SK-N-SH (cell line): Measurements from ENCODE around the gene QSOX2. TPM values are rescaled to one million over a fixed set of nuclear protein-coding genes. Genes with fewer than 3 reads are reported as not detected.

ENCODE experiments used
- CTCF ChIA-PET: fragments of 300-600, 350-600 bp; formaldehyde crosslinking; extraction: SDS; loops from one replicate; lab custom pipeline; 2021; lab: Yijun Ruan, JAX
- POLR2A ChIA-PET: fragments of 350-600 bp; sonication (Branson Sonifier 250); formaldehyde crosslinking; extraction: SDS; loops from one replicate; lab custom pipeline; 2020; ENCODE audit warnings: antibody characterized with exemption, inconsistent platforms; lab: Yijun Ruan, JAX
- DNase-seq: peaks from one replicate; pipeline ENCODE4 v3.0.0; 2012
- H2AFZ ChIP-seq: fragments of 200-600 bp; sonication (generic); 2 replicates; pipeline ENCODE4 v1.8.1; 2016; ENCODE audit warnings: antibody characterized with exemption, mild to moderate bottlenecking, low read depth
- H3F3A ChIP-seq: fragments of 200-600 bp; sonication (generic); replicated peaks from 2 replicates; pipeline ENCODE3; 2016; ENCODE audit warnings: antibody characterized with exemption, mild to moderate bottlenecking; ENCODE audit not compliant: insufficient read depth
- H3K27ac ChIP-seq, 2 experiments: fragments of 200-500 bp in 1 of 2; fragments of 200-600 bp in 1 of 2; sonication (Bioruptor generic) in 1 of 2; sonication (generic), shearing (Covaris generic) in 1 of 2; 2 replicates each; pipeline versions ENCODE4 v1.5.1 to v1.6.1; 2014 to 2016; ENCODE audit warnings: low read depth in 2 of 2, inconsistent platforms in 1 of 2, low read length in 1 of 2, mild to moderate bottlenecking in 1 of 2, mixed read lengths in 1 of 2
- H3K27me3 ChIP-seq: fragments of 200-600 bp; sonication (generic), shearing (Covaris generic); 2 replicates; pipeline ENCODE4 v1.6.1; 2016; ENCODE audit warnings: mixed run types; ENCODE audit not compliant: insufficient read depth
- H3K36me3 ChIP-seq, 2 experiments: fragments of 200-500 bp in 1 of 2; fragments of 200-600 bp in 1 of 2; sonication (Bioruptor generic) in 1 of 2; sonication (generic) in 1 of 2; replicated peaks in 1 of 2; 2 replicates each; pipeline versions ENCODE3 to v1.5.1; 2014 to 2016; ENCODE audit warnings: low read length in 1 of 2, mild to moderate bottlenecking in 1 of 2; ENCODE audit not compliant: insufficient read depth in 2 of 2, control insufficient read depth in 1 of 2
- H3K4me1 ChIP-seq, 2 experiments: fragments of 200-500 bp in 1 of 2; fragments of 200-600 bp in 1 of 2; sonication (Bioruptor generic) in 1 of 2; sonication (generic), shearing (Covaris generic) in 1 of 2; 2 replicates each; pipeline versions ENCODE4 v1.5.1 to v1.6.1; 2014 to 2016; ENCODE audit warnings: low read depth in 1 of 2, low read length in 1 of 2, mixed run types in 1 of 2; ENCODE audit not compliant: insufficient read depth in 2 of 2, control insufficient read depth in 1 of 2
- H3K4me2 ChIP-seq: fragments of 200-600 bp; sonication (generic), shearing (Covaris generic); 2 replicates; pipeline ENCODE4 v1.6.1; 2017; ENCODE audit warnings: mixed run types
- H3K4me3 ChIP-seq, 2 experiments: fragments of 200-500 bp in 1 of 2; fragments of 200-600 bp in 1 of 2; sonication (Bioruptor generic) in 1 of 2; sonication (generic), shearing (Covaris generic) in 1 of 2; 2 replicates each; pipeline versions ENCODE4 v1.5.1 to v1.8.1; 2014 to 2016; ENCODE audit warnings: low read depth in 2 of 2, inconsistent platforms in 1 of 2, low read length in 1 of 2, mild to moderate bottlenecking in 1 of 2, mixed read lengths in 1 of 2, moderate library complexity in 1 of 2
- H3K79me2 ChIP-seq: fragments of 200-600 bp; sonication (generic); 2 replicates; pipeline ENCODE4 v1.8.1; 2017; ENCODE audit warnings: mild to moderate bottlenecking; ENCODE audit not compliant: insufficient read depth
- H3K9ac ChIP-seq: fragments of 200-600 bp; sonication (generic); 2 replicates; pipeline ENCODE4 v1.6.1; 2017; ENCODE audit warnings: mixed run types
- H3K9me2 ChIP-seq: fragments of 200-600 bp; sonication (generic); 2 replicates; pipeline ENCODE4 v1.6.1; 2017; ENCODE audit warnings: mixed run types
- H3K9me3 ChIP-seq: fragments of 200-600 bp; sonication (generic); 2 replicates; pipeline ENCODE4 v1.6.1; 2017; ENCODE audit warnings: mixed run types, mild to moderate bottlenecking, moderate library complexity
- H4K20me1 ChIP-seq: fragments of 200-600 bp; sonication (generic); 2 replicates; pipeline ENCODE4 v1.6.1; 2017; ENCODE audit warnings: mild to moderate bottlenecking, mixed run types; ENCODE audit not compliant: insufficient read depth
- CHD2 ChIP-seq: fragments of 150-350 bp; IDR thresholded peaks from 2 replicates; pipeline ENCODE4 v1.6.1; 2018; ENCODE audit warnings: low read length; ENCODE audit not compliant: partially characterized antibody
- EZH2phosphoT487 ChIP-seq: fragments of 200-600 bp; sonication (generic); IDR thresholded peaks from 2 replicates; pipeline ENCODE4 v1.6.1; 2017; ENCODE audit warnings: low read depth, mixed run types, mild to moderate bottlenecking, antibody characterized with exemption, moderate library complexity, borderline replicate concordance
- FOXJ3 ChIP-seq: sonication (generic); formaldehyde crosslinking; IDR thresholded peaks from 2 replicates; pipeline ENCODE4 v1.5.1; 2020; ENCODE audit warnings: mild to moderate bottlenecking, missing genetic modification reagents
- JUND ChIP-seq: IDR thresholded peaks from 2 replicates; pipeline ENCODE4 v1.4.0; 2012
- MAX ChIP-seq: IDR thresholded peaks from 2 replicates; pipeline ENCODE4 v1.4.0; 2012; ENCODE audit warnings: low read depth
- MXI1 ChIP-seq: IDR thresholded peaks from 2 replicates; pipeline ENCODE4 v1.6.1; 2012; ENCODE audit warnings: mild to moderate bottlenecking, low read depth, low read length, improper control_type of control experiment
- NFIC ChIP-seq: IDR thresholded peaks from 2 replicates; pipeline ENCODE4 v1.4.0; 2012; ENCODE audit warnings: borderline replicate concordance
- POLR2AphosphoS5 ChIP-seq: IDR thresholded peaks from 2 replicates; pipeline ENCODE4 v1.6.1; 2012; ENCODE audit warnings: low read depth, low read length
- REST ChIP-seq: IDR thresholded peaks from 2 replicates; pipeline ENCODE4 v1.6.1; 2012; ENCODE audit warnings: mild to moderate bottlenecking, low read depth, low read length, moderate library complexity
- RFX5 ChIP-seq: IDR thresholded peaks from 2 replicates; pipeline ENCODE4 v1.6.1; 2012; ENCODE audit warnings: mild to moderate bottlenecking, improper control_type of control experiment, low read length
- SIN3A ChIP-seq: IDR thresholded peaks from 2 replicates; pipeline ENCODE4 v1.6.1; 2012; ENCODE audit warnings: low read depth, mild to moderate bottlenecking, low read length, moderate library complexity, borderline replicate concordance
- TEAD4 ChIP-seq: IDR thresholded peaks from 2 replicates; pipeline ENCODE4 v1.4.0; 2012; ENCODE audit warnings: mild to moderate bottlenecking, borderline replicate concordance; ENCODE audit not compliant: insufficient read depth
- WGBS: methylation state at CpG from one replicate; pipeline ENCODE4 v1.1.6; 2017; ENCODE audit warnings: low lambda C conversion rate; 5-methylcytosine and 5-hydroxymethylcytosine counted together
- polyA plus RNA-seq, 3 experiments: library from polyadenylated mRNA; depleted of rRNA; stranded (reverse); fragments of >200 nt; gene quantifications; 2 replicates each; pipeline ENCODE4 v1.2.3, GENCODE V29; 2012
- TF ChIP-seq, protein P1 (sequence below): fragments of 200-600 bp; sonication (generic); IDR thresholded peaks from 2 replicates; pipeline ENCODE4 v1.6.1; 2017; ENCODE audit warnings: antibody characterized with exemption, mild to moderate bottlenecking, moderate library complexity
- TF ChIP-seq, protein P2 (sequence below): fragments of 150-350 bp; IDR thresholded peaks from 2 replicates; pipeline ENCODE4 v1.6.1; 2017; ENCODE audit warnings: antibody characterized with exemption, low read length, low read depth, borderline replicate concordance
- TF ChIP-seq, protein P3 (sequence below): IDR thresholded peaks from 2 replicates; pipeline ENCODE4 v1.4.0; 2012; ENCODE audit warnings: low read depth, borderline replicate concordance
- TF ChIP-seq, protein P4 (sequence below): IDR thresholded peaks from 2 replicates; pipeline ENCODE4 v1.4.0; 2012; ENCODE audit warnings: low read depth, borderline replicate concordance

Gene QSOX2
- polyA plus RNA-seq, 1 of the 3 experiments (the other 2 are of a cell fraction) = 26.6 TPM

DNA sequence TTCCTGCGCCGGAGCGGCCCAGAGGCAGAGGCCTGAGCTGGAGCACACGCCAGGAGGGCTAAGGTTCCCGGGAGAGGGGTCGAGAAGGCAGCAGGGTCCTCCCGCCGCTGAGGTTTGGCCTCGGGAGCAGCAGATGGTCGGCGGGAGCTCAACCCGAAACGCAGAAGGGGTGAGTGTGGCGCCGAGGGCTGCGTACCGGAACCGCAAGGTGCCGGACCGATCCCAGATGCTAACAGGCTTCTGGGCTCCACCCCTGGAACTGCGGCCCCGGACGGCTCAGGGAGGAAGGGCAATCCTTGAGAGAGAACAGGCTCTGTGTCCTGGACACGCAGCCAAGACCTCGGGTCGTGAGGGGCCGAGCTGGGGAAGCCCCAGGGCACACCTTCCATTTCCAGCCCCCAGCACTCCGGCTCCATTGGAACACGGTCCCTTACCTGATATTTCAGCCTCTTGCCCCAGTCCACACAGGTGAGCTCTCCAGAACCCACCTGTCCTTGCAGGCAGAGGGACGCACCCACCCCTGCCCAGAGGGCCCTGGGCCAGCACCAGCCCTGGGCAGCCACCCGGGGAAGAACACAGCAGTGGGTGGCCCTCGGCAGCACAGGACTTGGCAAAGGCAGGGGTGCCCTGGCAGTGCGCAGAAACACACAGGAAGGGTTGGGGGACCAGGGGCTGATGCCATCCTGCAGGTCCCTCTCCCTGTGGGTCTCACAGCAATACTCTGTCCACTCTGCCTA, 42.0 kb downstream of the QSOX2 start (continued):
- no peak for TF ChIP-seq MAX
- TF ChIP-seq JUND = no peak
- TF ChIP-seq NFIC = no peak
- TF ChIP-seq, protein P1, sequence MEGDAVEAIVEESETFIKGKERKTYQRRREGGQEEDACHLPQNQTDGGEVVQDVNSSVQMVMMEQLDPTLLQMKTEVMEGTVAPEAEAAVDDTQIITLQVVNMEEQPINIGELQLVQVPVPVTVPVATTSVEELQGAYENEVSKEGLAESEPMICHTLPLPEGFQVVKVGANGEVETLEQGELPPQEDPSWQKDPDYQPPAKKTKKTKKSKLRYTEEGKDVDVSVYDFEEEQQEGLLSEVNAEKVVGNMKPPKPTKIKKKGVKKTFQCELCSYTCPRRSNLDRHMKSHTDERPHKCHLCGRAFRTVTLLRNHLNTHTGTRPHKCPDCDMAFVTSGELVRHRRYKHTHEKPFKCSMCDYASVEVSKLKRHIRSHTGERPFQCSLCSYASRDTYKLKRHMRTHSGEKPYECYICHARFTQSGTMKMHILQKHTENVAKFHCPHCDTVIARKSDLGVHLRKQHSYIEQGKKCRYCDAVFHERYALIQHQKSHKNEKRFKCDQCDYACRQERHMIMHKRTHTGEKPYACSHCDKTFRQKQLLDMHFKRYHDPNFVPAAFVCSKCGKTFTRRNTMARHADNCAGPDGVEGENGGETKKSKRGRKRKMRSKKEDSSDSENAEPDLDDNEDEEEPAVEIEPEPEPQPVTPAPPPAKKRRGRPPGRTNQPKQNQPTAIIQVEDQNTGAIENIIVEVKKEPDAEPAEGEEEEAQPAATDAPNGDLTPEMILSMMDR = no peak
- TF ChIP-seq SIN3A = no peak
- TF ChIP-seq TEAD4 = no peak
- TF ChIP-seq, protein P2, sequence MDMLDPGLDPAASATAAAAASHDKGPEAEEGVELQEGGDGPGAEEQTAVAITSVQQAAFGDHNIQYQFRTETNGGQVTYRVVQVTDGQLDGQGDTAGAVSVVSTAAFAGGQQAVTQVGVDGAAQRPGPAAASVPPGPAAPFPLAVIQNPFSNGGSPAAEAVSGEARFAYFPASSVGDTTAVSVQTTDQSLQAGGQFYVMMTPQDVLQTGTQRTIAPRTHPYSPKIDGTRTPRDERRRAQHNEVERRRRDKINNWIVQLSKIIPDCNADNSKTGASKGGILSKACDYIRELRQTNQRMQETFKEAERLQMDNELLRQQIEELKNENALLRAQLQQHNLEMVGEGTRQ = no peak
- no peak for TF ChIP-seq POLR2AphosphoS5
- no peak for TF ChIP-seq RFX5
- TF ChIP-seq, protein P3, sequence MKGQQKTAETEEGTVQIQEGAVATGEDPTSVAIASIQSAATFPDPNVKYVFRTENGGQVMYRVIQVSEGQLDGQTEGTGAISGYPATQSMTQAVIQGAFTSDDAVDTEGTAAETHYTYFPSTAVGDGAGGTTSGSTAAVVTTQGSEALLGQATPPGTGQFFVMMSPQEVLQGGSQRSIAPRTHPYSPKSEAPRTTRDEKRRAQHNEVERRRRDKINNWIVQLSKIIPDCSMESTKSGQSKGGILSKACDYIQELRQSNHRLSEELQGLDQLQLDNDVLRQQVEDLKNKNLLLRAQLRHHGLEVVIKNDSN = no peak

- TF ChIP-seq FOXJ3 (CRISPR knock-in tag) = no peak
- no peak for TF ChIP-seq MXI1
- TF ChIP-seq, protein P4, sequence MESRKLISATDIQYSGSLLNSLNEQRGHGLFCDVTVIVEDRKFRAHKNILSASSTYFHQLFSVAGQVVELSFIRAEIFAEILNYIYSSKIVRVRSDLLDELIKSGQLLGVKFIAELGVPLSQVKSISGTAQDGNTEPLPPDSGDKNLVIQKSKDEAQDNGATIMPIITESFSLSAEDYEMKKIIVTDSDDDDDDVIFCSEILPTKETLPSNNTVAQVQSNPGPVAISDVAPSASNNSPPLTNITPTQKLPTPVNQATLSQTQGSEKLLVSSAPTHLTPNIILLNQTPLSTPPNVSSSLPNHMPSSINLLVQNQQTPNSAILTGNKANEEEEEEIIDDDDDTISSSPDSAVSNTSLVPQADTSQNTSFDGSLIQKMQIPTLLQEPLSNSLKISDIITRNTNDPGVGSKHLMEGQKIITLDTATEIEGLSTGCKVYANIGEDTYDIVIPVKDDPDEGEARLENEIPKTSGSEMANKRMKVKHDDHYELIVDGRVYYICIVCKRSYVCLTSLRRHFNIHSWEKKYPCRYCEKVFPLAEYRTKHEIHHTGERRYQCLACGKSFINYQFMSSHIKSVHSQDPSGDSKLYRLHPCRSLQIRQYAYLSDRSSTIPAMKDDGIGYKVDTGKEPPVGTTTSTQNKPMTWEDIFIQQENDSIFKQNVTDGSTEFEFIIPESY = no peak
- TF ChIP-seq EZH2phosphoT487 = peak; percentile 31; the same call in 1 of the 2 replicates
- no peak for TF ChIP-seq POLR2AphosphoS5
- no peak for TF ChIP-seq CHD2
- no peak for TF ChIP-seq REST
- Histone ChIP-seq H3K36me3 (no peaks in the 10 kb centered on the region), H3F3A (no peaks in the 10 kb centered on the region), H2AFZ (no peak overlapping the region), H3K9me3 (no peaks in the 10 kb centered on the region), H3K27ac (no peak overlapping the region), H3K9ac (no peak overlapping the region), H3K9me2 (no peaks in the 10 kb centered on the region), H3K79me2 (no peaks in the 10 kb centered on the region), H3K4me2 (no peak overlapping the region), H4K20me1 (peaks cover 43% of the 10 kb centered on the region), H3K4me3 (no peak overlapping the region), H3K4me1 (peaks cover 0 to 9% of the 10 kb centered on the region in 2 experiments; a peak in 1 of 4 replicates), H3K27me3 (peaks cover 57% of the 10 kb centered on the region)
- ChIA-PET CTCF (interaction anchor here (1.1 to 2.3 kb wide), 12 partner anchors 10 to 81 kb away, joined by 3 to 10 read pairs (median 4); no protein-coding TSS in a partner anchor), POLR2A (no interaction called here)
- DNase-seq = peak; percentile 74
- WGBS = 26% methylated on average over 25 of the region's 99 CpGs
Observed at GRCh38 chr9:136202454-136203407, 42.9 kb downstream of the QSOX2 start.
